Left ventricle myocardium inferior (tissue), 1 donor: ENCODE measurements around the gene GTPBP2. TPM values are rescaled to one million over a fixed set of nuclear protein-coding genes. Genes with fewer than 3 reads are reported as not detected.
A peak's percentile ranks its signal among the peaks of the same experiment; 100 is the strongest.
"Not testable (repeated sequence)": the region's sequence is repeated elsewhere in the genome, so short reads cannot be mapped to it uniquely, and the experiment has no call there.

ENCODE experiments used
- DNase-seq: peaks from one replicate; pipeline ENCODE4 v3.0.0-alpha.2; 2020
- H3K27ac ChIP-seq: fragments of 200-600 bp; replicated peaks from 2 replicates; pipeline ENCODE4 v1.8.0; 2021
- H3K27me3 ChIP-seq: fragments of 200-600 bp; 2 replicates; pipeline ENCODE4 v1.8.0; 2021; ENCODE audit warnings: low read depth
- H3K36me3 ChIP-seq: fragments of 200-600 bp; 2 replicates; pipeline ENCODE4 v1.8.0; 2021
- H3K4me1 ChIP-seq: fragments of 200-600 bp; 2 replicates; pipeline ENCODE4 v1.8.0; 2021
- H3K4me3 ChIP-seq: fragments of 200-600 bp; 2 replicates; pipeline ENCODE4 v1.8.0; 2021; ENCODE audit warnings: mild to moderate bottlenecking, moderate library complexity
- H3K9me3 ChIP-seq: fragments of 200-600 bp; replicated peaks from 2 replicates; pipeline ENCODE4 v1.8.0; 2021
- intact Hi-C: fragments of 100-400 bp; cut with micrococcal nuclease; formaldehyde crosslinking; loops from one replicate; pipeline ENCODE4 v1.11.0; 2022
- total RNA-seq: library from RNA; stranded (reverse); fragmentation: NEBNext Ultra II Directional; extraction: Animal tissue kit (Norgen Biotek cat#: 25700); gene quantifications from one replicate; pipeline ENCODE4 v1.2.1, GENCODE V29; 2021
- TF ChIP-seq, protein P1 (sequence below): fragments of 200-600 bp; IDR thresholded peaks from 2 replicates; pipeline ENCODE4 v1.8.0; 2021; ENCODE audit warnings: antibody characterized with exemption, mild to moderate bottlenecking, borderline replicate concordance
- donor health status: DM: no; HTN: yes; CAD: no; lungs with severe emphysema.

Gene GTPBP2
- total RNA-seq, 1 donor from 2014 or later: 27.1 TPM

GRCh38 chr6:43636308-43636659 lies 7.2 kb upstream of the GTPBP2 start:
- intact Hi-C loops: no loop called here
- H3K4me1 ChIP-seq: peaks cover 61% of the 10 kb centered on the region
- H3K9me3 ChIP-seq: no peaks in the 10 kb centered on the region
- TF ChIP-seq, protein P1, sequence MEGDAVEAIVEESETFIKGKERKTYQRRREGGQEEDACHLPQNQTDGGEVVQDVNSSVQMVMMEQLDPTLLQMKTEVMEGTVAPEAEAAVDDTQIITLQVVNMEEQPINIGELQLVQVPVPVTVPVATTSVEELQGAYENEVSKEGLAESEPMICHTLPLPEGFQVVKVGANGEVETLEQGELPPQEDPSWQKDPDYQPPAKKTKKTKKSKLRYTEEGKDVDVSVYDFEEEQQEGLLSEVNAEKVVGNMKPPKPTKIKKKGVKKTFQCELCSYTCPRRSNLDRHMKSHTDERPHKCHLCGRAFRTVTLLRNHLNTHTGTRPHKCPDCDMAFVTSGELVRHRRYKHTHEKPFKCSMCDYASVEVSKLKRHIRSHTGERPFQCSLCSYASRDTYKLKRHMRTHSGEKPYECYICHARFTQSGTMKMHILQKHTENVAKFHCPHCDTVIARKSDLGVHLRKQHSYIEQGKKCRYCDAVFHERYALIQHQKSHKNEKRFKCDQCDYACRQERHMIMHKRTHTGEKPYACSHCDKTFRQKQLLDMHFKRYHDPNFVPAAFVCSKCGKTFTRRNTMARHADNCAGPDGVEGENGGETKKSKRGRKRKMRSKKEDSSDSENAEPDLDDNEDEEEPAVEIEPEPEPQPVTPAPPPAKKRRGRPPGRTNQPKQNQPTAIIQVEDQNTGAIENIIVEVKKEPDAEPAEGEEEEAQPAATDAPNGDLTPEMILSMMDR: no peak
- H3K27me3 ChIP-seq: no peaks in the 10 kb centered on the region
- peak overlapping the region; percentile 93 for H3K27ac ChIP-seq
- no peak for DNase-seq
- peak overlapping the region; percentile 82 for H3K4me3 ChIP-seq
- H3K36me3 ChIP-seq: peaks cover 43% of the 10 kb centered on the region

DNA sequence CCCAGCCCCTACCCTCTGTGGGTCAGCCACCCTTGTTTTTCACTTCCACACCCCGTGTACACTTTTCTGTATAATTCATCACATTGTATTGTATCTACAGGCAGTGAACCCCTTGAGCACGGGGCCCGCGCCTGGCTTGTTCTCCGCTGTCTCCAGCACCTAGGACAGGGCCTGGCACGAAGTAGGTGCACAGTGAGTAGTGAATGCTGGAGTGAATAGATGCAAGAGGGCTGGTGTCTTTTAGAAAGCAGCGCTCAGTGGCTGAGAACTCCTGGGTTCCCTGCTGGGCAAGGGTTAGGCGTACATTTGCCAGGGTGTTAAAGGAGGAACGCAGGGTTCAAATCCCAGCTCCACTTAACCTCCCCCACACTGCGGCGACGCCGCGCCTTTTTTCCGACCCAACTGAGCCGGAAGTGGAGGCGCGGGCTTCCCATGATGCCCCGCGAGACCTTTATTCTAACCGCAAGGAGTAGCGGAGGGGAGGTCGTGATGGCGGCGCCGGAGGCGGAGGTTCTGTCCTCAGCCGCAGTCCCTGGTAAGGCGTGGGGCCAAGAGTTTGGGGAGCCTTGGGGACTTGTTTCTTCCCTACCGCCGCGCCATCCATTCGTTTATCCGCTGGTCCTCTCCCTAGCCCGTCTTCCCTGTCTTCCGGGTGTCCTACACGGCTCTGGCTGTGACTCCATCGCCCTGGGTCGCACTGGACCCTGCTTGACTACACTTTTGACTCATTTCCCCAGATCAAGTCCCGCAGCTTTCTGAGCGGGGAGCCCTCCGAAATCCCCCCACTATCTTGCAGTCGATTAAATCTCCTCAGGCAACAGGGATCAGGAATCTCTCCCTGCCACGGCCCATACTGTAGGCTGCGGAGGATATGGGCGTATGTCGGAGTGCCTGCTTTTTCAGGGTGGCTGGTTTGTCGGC lies 6.6 kb upstream of the GTPBP2 start, which contains the start of gene MAD2L1BP:
Gene MAD2L1BP, plus strand, starts transcription at position 454 of the 921 bp plus-strand sequence. Its CDS starts 36 bp downstream, at position 490.
- TF ChIP-seq, protein P1: no peak
- peak within 1 kb of the TSS; percentile 93 for H3K27ac ChIP-seq
- intact Hi-C loops: no loop called here
- peaks cover 37% of the 10 kb centered on the region for H3K36me3 ChIP-seq
- peaks cover 61% of the 10 kb centered on the region for H3K4me1 ChIP-seq
- peak within 1 kb of the TSS; percentile 82 for H3K4me3 ChIP-seq
- H3K9me3 ChIP-seq: no peaks in the 10 kb centered on the region
- no peaks in the 10 kb centered on the region for H3K27me3 ChIP-seq
- peak; percentile 86 for DNase-seq

- Histone ChIP-seq H3K9me3 (no peaks in the 10 kb centered on the region), H3K27me3 (no peaks in the 10 kb centered on the region), H3K4me3 (no peak overlapping the region), H3K27ac (peak overlapping the region; percentile 93), H3K4me1 (peaks cover 61% of the 10 kb centered on the region), H3K36me3 (peaks cover 29% of the 10 kb centered on the region)
- intact Hi-C loops: no loop called here
- TF ChIP-seq, protein P1: no peak
- DNase-seq: no peak
Measured at GRCh38 chr6:43634702-43635303, 5.7 kb upstream of the GTPBP2 start.

GRCh38 chr6:43633002-43633401 lies 3.9 kb upstream of the GTPBP2 start:
- H3K27me3 ChIP-seq, DNase-seq, H3K4me3 ChIP-seq, H3K9me3 ChIP-seq, H3K27ac ChIP-seq, intact Hi-C loops: not testable (repeated sequence)
- peaks cover 13% of the 10 kb centered on the region for H3K36me3 ChIP-seq
- peaks cover 58% of the 10 kb centered on the region for H3K4me1 ChIP-seq

- TF ChIP-seq, protein P1: no peak
- peak overlapping the region; percentile 99 for H3K27ac ChIP-seq
- no peaks in the 10 kb centered on the region for H3K27me3 ChIP-seq
- H3K4me3 ChIP-seq: no peak overlapping the region
- intact Hi-C loops: no loop called here
- no peak for DNase-seq
- no peaks in the 10 kb centered on the region for H3K9me3 ChIP-seq
- peaks cover 57% of the 10 kb centered on the region for H3K4me1 ChIP-seq
- peaks cover 4% of the 10 kb centered on the region for H3K36me3 ChIP-seq
Measured at GRCh38 chr6:43630980-43631619, 2.0 kb upstream of the GTPBP2 start.
